Measurements from ENCODE around the gene CD300LF.

GRCh38 chr17:74744349-74744713 lies 31.6 kb upstream of the CD300LF start:
- TF ChIP-seq CTCF (IDR thresholded peaks at IDR 0.05) (no peak), POLR2A (IDR thresholded peaks at IDR 0.05) (no peak)

All from prostate gland (tissue), 2 donors.